Endothelial cell of umbilical vein (primary cell): Measurements from ENCODE around the gene SLC22A17.
"Not testable (repeated sequence)": the region's sequence is repeated elsewhere in the genome, so short reads cannot be mapped to it uniquely, and the experiment has no call there.

ENCODE experiments used
- CTCF ChIP-seq, 2 donors: IDR thresholded peaks; 1 replicate in 1 of 2; 2 replicates in 1 of 2; pipeline ENCODE4 v1.5.1; 2011; ENCODE audit warnings: low read length in 2 of 2, mild to moderate bottlenecking in 2 of 2, moderate library complexity in 2 of 2, control low read depth in 1 of 2, inconsistent platforms in 1 of 2, low read depth in 1 of 2; ENCODE audit not compliant: insufficient read depth in 1 of 2; ENCODE audit errors: extremely low read depth in 1 of 2
- EZH2 ChIP-seq: IDR thresholded peaks from 2 replicates; pipeline ENCODE4 v1.6.1; 2012; ENCODE audit warnings: borderline replicate concordance, low read depth, mild to moderate bottlenecking, moderate library complexity, low read length, inconsistent platforms; ENCODE audit not compliant: severe bottlenecking
- JUN ChIP-seq: IDR thresholded peaks from 2 replicates; pipeline ENCODE4 v1.6.1; 2011; ENCODE audit warnings: borderline replicate concordance, low read depth; ENCODE audit not compliant: insufficient read length, insufficient read depth
- POLR2A ChIP-seq: IDR thresholded peaks from 2 replicates; pipeline ENCODE4 v1.6.1; 2012; ENCODE audit warnings: low read depth, mild to moderate bottlenecking, control low read depth, low read length
- POLR2AphosphoS5 ChIP-seq: IDR thresholded peaks from 2 replicates; pipeline ENCODE4 v1.6.1; 2012; ENCODE audit warnings: low read depth, mild to moderate bottlenecking, control low read depth, low read length, moderate library complexity; ENCODE audit not compliant: insufficient read depth
- TF ChIP-seq, protein P1 (sequence below): IDR thresholded peaks from 2 replicates; pipeline ENCODE4 v1.6.1; 2011; ENCODE audit not compliant: insufficient read depth, insufficient read length

DNA sequence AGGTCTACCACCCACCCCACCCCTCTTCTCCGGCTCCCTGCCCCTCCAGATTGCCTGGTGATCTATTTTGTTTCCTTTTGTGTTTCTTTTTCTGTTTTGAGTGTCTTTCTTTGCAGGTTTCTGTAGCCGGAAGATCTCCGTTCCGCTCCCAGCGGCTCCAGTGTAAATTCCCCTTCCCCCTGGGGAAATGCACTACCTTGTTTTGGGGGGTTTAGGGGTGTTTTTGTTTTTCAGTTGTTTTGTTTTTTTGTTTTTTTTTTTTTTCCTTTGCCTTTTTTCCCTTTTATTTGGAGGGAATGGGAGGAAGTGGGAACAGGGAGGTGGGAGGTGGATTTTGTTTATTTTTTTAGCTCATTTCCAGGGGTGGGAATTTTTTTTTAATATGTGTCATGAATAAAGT lies 26.9 kb downstream of the SLC22A17 start:
- not testable (repeated sequence) for TF ChIP-seq CTCF (IDR thresholded peaks at IDR 0.05; ENCODE audit: extremely low read depth in 1 of 2, insufficient read depth in 1 of 2, low read depth in 1 of 2, low read length in 2 of 2); POLR2AphosphoS5; POLR2A; EZH2; JUN
- TF ChIP-seq, protein P1, sequence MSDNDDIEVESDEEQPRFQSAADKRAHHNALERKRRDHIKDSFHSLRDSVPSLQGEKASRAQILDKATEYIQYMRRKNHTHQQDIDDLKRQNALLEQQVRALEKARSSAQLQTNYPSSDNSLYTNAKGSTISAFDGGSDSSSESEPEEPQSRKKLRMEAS = not testable (repeated sequence)
